HepG2 (cell line): Measurements from ENCODE around the gene RIBC1. TPM values are rescaled to one million over a fixed set of nuclear protein-coding genes. Genes with fewer than 3 reads are reported as not detected.

Source experiments
- ATAC-seq: fragments of 200-7000 bp; cut with Tn5 transposase; 3 replicates; pipeline ENCODE4 v1.9.1; 2020; ENCODE audit warnings: mild to moderate bottlenecking, moderate library complexity
- BruUV-seq: library from RNA; stranded (reverse); fragments of 400-500 nt; replicated peaks from 2 replicates; lab custom pipeline; 2021; lab: Mats Ljungman, UMichigan
- CTCF ChIA-PET: fragments of 300-600 bp; formaldehyde crosslinking; extraction: SDS; loops from one replicate; lab custom pipeline; 2021; ENCODE audit warnings: low total read pairs, inconsistent platforms, low intra/inter-chr PET ratio; lab: Yijun Ruan, JAX
- POLR2A ChIA-PET: fragments of 350-600 bp; sonication (Branson Sonifier 250); formaldehyde crosslinking; loops from one replicate; lab custom pipeline; 2020; ENCODE audit warnings: antibody characterized with exemption, inconsistent platforms; lab: Yijun Ruan, JAX
- DNase-seq: peaks from one replicate; pipeline ENCODE4 v3.0.0-alpha.2; 2015; ENCODE audit warnings: low spot score
- FAIRE-seq: peaks from 3 replicates; lab custom pipeline; 2011; peaks lifted over from hg19 to GRCh38; lab: Jason Lieb, UNC
- H2AFZ ChIP-seq: one replicate; pipeline ENCODE4 v1.6.1; 2011; ENCODE audit warnings: low read length, inconsistent platforms
- H3K27ac ChIP-seq: fragments of 300-600 bp; 3 replicates; pipeline ENCODE4 v1.8.0; 2011; ENCODE audit warnings: mixed run types, mild to moderate bottlenecking, mixed read lengths, low read length, inconsistent platforms; ENCODE audit not compliant: insufficient read depth; ENCODE audit errors: extremely low read length
- H3K27me3 ChIP-seq, 2 experiments: fragments of 200-600 bp in 1 of 2; 2 replicates in 1 of 2; 3 replicates in 1 of 2; pipeline versions ENCODE4 v1.6.0 to v1.8.0; 2011; ENCODE audit warnings: low read length in 2 of 2, mild to moderate bottlenecking in 2 of 2, moderate library complexity in 2 of 2, inconsistent platforms in 1 of 2; ENCODE audit not compliant: insufficient read depth in 2 of 2, control insufficient read depth in 1 of 2
- H3K36me3 ChIP-seq, 2 experiments: fragments of 200-600 bp in 1 of 2; replicated peaks in 1 of 2; 2 replicates in 1 of 2; 3 replicates in 1 of 2; pipeline versions ENCODE4 v1.5.1 to v1.8.0; 2011; ENCODE audit warnings: low read length in 2 of 2, inconsistent platforms in 1 of 2; ENCODE audit not compliant: insufficient read depth in 2 of 2, control insufficient read depth in 1 of 2
- H3K4me1 ChIP-seq: 2 replicates; pipeline ENCODE4 v1.5.1; 2012; ENCODE audit warnings: low read length, inconsistent platforms; ENCODE audit not compliant: insufficient read depth
- H3K4me2 ChIP-seq: 2 replicates; pipeline ENCODE4 v1.6.0; 2011; ENCODE audit warnings: low read depth, low read length, inconsistent platforms
- H3K4me3 ChIP-seq, 3 experiments: fragments of 200-600 bp in 1 of 3; sonication (generic), shearing (Covaris generic) in 1 of 3; replicated peaks in 1 of 3; 2 replicates each; pipeline ENCODE4 v1.5.1; 2011 to 2016; ENCODE audit warnings: low read length in 3 of 3, inconsistent platforms in 2 of 3, low read depth in 2 of 3, mild to moderate bottlenecking in 2 of 3, control low read depth in 1 of 3, mixed read lengths in 1 of 3; ENCODE audit not compliant: insufficient read depth in 1 of 3
- H3K79me2 ChIP-seq: one replicate; pipeline ENCODE4 v1.6.1; 2011; ENCODE audit warnings: low read length, inconsistent platforms; ENCODE audit not compliant: insufficient read depth
- H3K9ac ChIP-seq: 2 replicates; pipeline ENCODE4 v1.6.0; 2011; ENCODE audit warnings: mild to moderate bottlenecking, low read depth, low read length, inconsistent platforms; ENCODE audit not compliant: insufficient read depth
- H3K9me3 ChIP-seq: 2 replicates; pipeline ENCODE4 v1.5.1; 2012; ENCODE audit warnings: mild to moderate bottlenecking, low read length
- H4K20me1 ChIP-seq: 2 replicates; pipeline ENCODE4 v1.6.0; 2011; ENCODE audit warnings: inconsistent platforms, mild to moderate bottlenecking, low read length, moderate library complexity; ENCODE audit not compliant: insufficient read depth
- ARID3A ChIP-seq: IDR thresholded peaks from 2 replicates; pipeline ENCODE4 v1.6.1; 2012; ENCODE audit warnings: low read depth, low read length, improper control_type of control experiment
- DBP ChIP-seq: sonication (generic); formaldehyde crosslinking; IDR thresholded peaks from 2 replicates; pipeline ENCODE4 v1.4.0; 2020; ENCODE audit warnings: missing genetic modification reagents; ENCODE audit errors: not compliant biosample characterization
- DZIP1 ChIP-seq: sonication (generic); formaldehyde crosslinking; IDR thresholded peaks from 2 replicates; pipeline ENCODE4 v1.5.0; 2020; ENCODE audit warnings: mild to moderate bottlenecking, missing genetic modification reagents
- EEA1 ChIP-seq: sonication (generic); formaldehyde crosslinking; IDR thresholded peaks from 2 replicates; pipeline ENCODE4 v1.5.1; 2020; ENCODE audit warnings: mild to moderate bottlenecking, missing genetic modification reagents, borderline replicate concordance
- EED ChIP-seq: sonication (generic); formaldehyde crosslinking; IDR thresholded peaks from 2 replicates; pipeline ENCODE4 v1.5.0; 2020; ENCODE audit warnings: mild to moderate bottlenecking, missing genetic modification reagents
- FLYWCH1 ChIP-seq: sonication (generic); formaldehyde crosslinking; IDR thresholded peaks from 2 replicates; pipeline ENCODE4 v1.8.1; 2023; ENCODE audit warnings: mild to moderate bottlenecking, missing genetic modification reagents
- HDAC1 ChIP-seq: sonication (generic); formaldehyde crosslinking; IDR thresholded peaks from 2 replicates; pipeline ENCODE4 v1.5.1; 2020; ENCODE audit warnings: mild to moderate bottlenecking, missing genetic modification reagents
- HMGA1 ChIP-seq: sonication (generic); formaldehyde crosslinking; conservative IDR thresholded peaks from 2 replicates; pipeline ENCODE4 v1.4.0; 2020; ENCODE audit warnings: missing genetic modification reagents
- ISL2 ChIP-seq: sonication (generic); formaldehyde crosslinking; IDR thresholded peaks from 2 replicates; pipeline ENCODE4 v1.5.0; 2020; ENCODE audit warnings: missing genetic modification reagents
- MXI1 ChIP-seq: IDR thresholded peaks from 3 replicates; pipeline ENCODE4 v1.6.1; 2012; ENCODE audit warnings: low read depth, low read length, inconsistent platforms, borderline replicate concordance
- POLR2G ChIP-seq: fragments of 200-400 bp; formaldehyde crosslinking; IDR thresholded peaks from 2 replicates; pipeline ENCODE4 v1.6.1; 2018; ENCODE audit warnings: mild to moderate bottlenecking, low read depth, low read length, moderate library complexity
- REPIN1 ChIP-seq: sonication (generic); formaldehyde crosslinking; IDR thresholded peaks from 2 replicates; pipeline ENCODE4 v1.8.0; 2022; ENCODE audit warnings: missing genetic modification reagents, low read depth, mild to moderate bottlenecking, borderline replicate concordance
- SAFB2 ChIP-seq: sonication (generic); formaldehyde crosslinking; IDR thresholded peaks from 2 replicates; pipeline ENCODE4 v1.5.1; 2020; ENCODE audit warnings: missing genetic modification reagents, low read depth, mild to moderate bottlenecking, borderline replicate concordance
- THRA ChIP-seq: sonication (generic); formaldehyde crosslinking; IDR thresholded peaks from 2 replicates; pipeline ENCODE4 v1.4.0; 2020; ENCODE audit warnings: missing genetic modification reagents, borderline replicate concordance
- ZBTB3 ChIP-seq: sonication (generic); formaldehyde crosslinking; IDR thresholded peaks from 2 replicates; pipeline ENCODE4 v1.4.0; 2020; ENCODE audit warnings: low read depth, mild to moderate bottlenecking, moderate library complexity, missing genetic modification reagents, borderline replicate concordance
- ZFP62 ChIP-seq: sonication (generic); formaldehyde crosslinking; IDR thresholded peaks from 2 replicates; pipeline ENCODE4 v1.4.0; 2020; ENCODE audit warnings: missing genetic modification reagents
- ZNF883 ChIP-seq: sonication (generic); formaldehyde crosslinking; IDR thresholded peaks from 2 replicates; pipeline ENCODE4 v1.5.1; 2020; ENCODE audit warnings: mild to moderate bottlenecking, missing genetic modification reagents; ENCODE audit errors: not compliant biosample characterization
- WGBS: methylation state at CpG from one replicate; pipeline ENCODE4 v1.1.6; 2017; ENCODE audit warnings: low lambda C conversion rate; 5-methylcytosine and 5-hydroxymethylcytosine counted together
- in situ Hi-C: cut with HindIII; loops from 2 replicates; pipeline ENCODE4 v1.10.0; 2017; ENCODE audit warnings: low pct_unique_long_range_greater_than_20kb; ENCODE audit not compliant: extremely low pct_ligation_motif_present
- intact Hi-C: fragments of 100-400 bp; cut with micrococcal nuclease; formaldehyde crosslinking; loops from one replicate; pipeline ENCODE4 v1.10.0; 2022; ENCODE audit not compliant: unreplicated experiment
- polyA plus RNA-seq, 8 experiments: library from polyadenylated mRNA; depleted of rRNA in 3 of 8; stranded (reverse) in 7 of 8; unstranded in 1 of 8; fragments of >200 nt; fragmentation: Illumina TruSeq in 4 of 8; extraction: Trizol in 4 of 8; gene quantifications; 2 replicates each; pipeline versions ENCODE4 v1.2.1 to v1.2.3, GENCODE V29; 2011 to 2016; ENCODE audit warnings: low read depth in 4 of 8, missing spikeins in 1 of 8, mixed read lengths in 1 of 8; ENCODE audit not compliant: insufficient read depth in 1 of 8
- total RNA-seq, 5 experiments: library from RNA; depleted of rRNA; stranded (reverse); fragments of >200 nt; fragmentation: Illumina TruSeq; extraction: Trizol; gene quantifications; 2 replicates each; pipeline ENCODE4 v1.2.3, GENCODE V29; 2016; ENCODE audit warnings: low read depth in 1 of 5

The RIBC1 gene
- total and polyA plus RNA-seq, 2 of the 13 experiments (the other 11 are each of a cell fraction or from before 2014, with no cell fraction given), result 0.55 TPM; not detected in 1

- TF ChIP-seq EED (CRISPR knock-in tag) (no peak), REPIN1 (no peak), EEA1 (CRISPR knock-in tag) (no peak), ZFP62 (CRISPR knock-in tag) (no peak), DZIP1 (no peak)
- TF ChIP-seq, all 625 proteins: peak for 0
Observed at GRCh38 chrX:53474707-53475106, 52.0 kb downstream of the RIBC1 start (continued).

GRCh38 chrX:53476371-53476770, 53.7 kb downstream of the RIBC1 start:
- Histone ChIP-seq H3K9ac (no peak overlapping the region), H2AFZ (no peak overlapping the region), H4K20me1 (no peaks in the 10 kb centered on the region), H3K4me3 (no peak overlapping the region), H3K36me3 (no peaks in the 10 kb centered on the region), H3K9me3 (no peaks in the 10 kb centered on the region), H3K27ac (no peak overlapping the region), H3K4me2 (no peak overlapping the region), H3K4me1 (no peaks in the 10 kb centered on the region), H3K79me2 (no peaks in the 10 kb centered on the region), H3K27me3 (no peaks in the 10 kb centered on the region)
- intact Hi-C loops, result no loop called here
- in situ Hi-C loops, result no loop called here
- ATAC-seq (no peak), FAIRE-seq (no peak), DNase-seq (no peak)
- BruUV-seq, result no TSS peak
- CTCF ChIA-PET, result no interaction called here
- WGBS, result 36% methylated on average over 2 of the region's 2 CpGs
- POLR2A ChIA-PET, result no interaction called here
- TF ChIP-seq HDAC1 (no peak), ZBTB3 (CRISPR knock-in tag) (no peak), DBP (CRISPR knock-in tag) (no peak), ISL2 (no peak), POLR2G (no peak), SAFB2 (no peak), ZNF883 (CRISPR knock-in tag) (no peak), FLYWCH1 (no peak), ARID3A (no peak), THRA (CRISPR knock-in tag) (no peak), MXI1 (no peak), HMGA1 (no peak)
